K562 treated with DMSO at 1 percent for 24 hours (cell line): ENCODE data around the gene CDK17. TPM values are rescaled to one million over a fixed set of nuclear protein-coding genes. Genes with fewer than 3 reads are reported as not detected.

Experiments used
- total RNA-seq: library from RNA; unstranded; fragments of 300-600 nt; gene quantifications from 2 replicates; pipeline ENCODE4 v1.2.3, GENCODE V29; 2022; ENCODE audit warnings: low read depth; ENCODE audit not compliant: insufficient read depth

CDK17 gene
- 15.2 and 18.0 TPM in 2 replicates for total RNA-seq

GRCh38 chr12:96399919-96400630, at the start of gene CDK17:
TSS of gene CDK17 (minus strand) at chr12:96400439. CDS start at chr12:96334836, 65,603 bp downstream.

Other genes starting within 250 kb of the CDK17 start
- 3.8 and 4.7 TPM in 2 replicates for gene ELK3, start 206.1 kb downstream of the CDK17 start, total RNA-seq
- gene CFAP54, start 89.1 kb upstream of the CDK17 start, total RNA-seq = not detected in 2 replicates